Vagina (tissue), 2 donors: Measurements from ENCODE around the gene WWOX. TPM values are rescaled to one million over a fixed set of nuclear protein-coding genes. Genes with fewer than 3 reads are reported as not detected.

Experiments
- DNase-seq, 2 donors: peaks; one replicate each; pipeline ENCODE4 v3.0.0-alpha.2; 2017; ENCODE audit errors: extremely low spot score in 2 of 2
- H3K27ac ChIP-seq: fragments of 200-600 bp; sonication (generic); one replicate; pipeline ENCODE4 v1.5.1; 2019
- H3K27me3 ChIP-seq: fragments of 200-600 bp; sonication (generic); one replicate; pipeline ENCODE4 v1.5.1; 2019
- H3K36me3 ChIP-seq, 2 donors: fragments of 200-600 bp; sonication (generic); one replicate each; pipeline ENCODE4 v1.5.1; 2017 to 2019
- H3K4me1 ChIP-seq: fragments of 200-600 bp; sonication (generic); one replicate; pipeline ENCODE4 v1.5.1; 2019
- H3K4me3 ChIP-seq, 2 donors: fragments of 200-600 bp; sonication (generic); 1 replicate in 1 of 2; 2 replicates in 1 of 2; pipeline ENCODE4 v1.5.1; 2016 to 2019
- H3K9me3 ChIP-seq: fragments of 200-600 bp; sonication (generic); one replicate; pipeline ENCODE4 v1.5.1; 2019
- CTCF ChIP-seq, 3 experiments: fragments of 450-650 bp in 2 of 3; fragments of 200-600 bp in 1 of 3; sonication (generic) in 1 of 3; IDR thresholded peaks; one replicate each; pipeline ENCODE4 v1.5.1; 2017 to 2019; ENCODE audit warnings: antibody characterized with exemption in 3 of 3, mild to moderate bottlenecking in 2 of 3, moderate library complexity in 2 of 3
- POLR2A ChIP-seq, 2 donors: fragments of 450-650 bp; IDR thresholded peaks; one replicate each; pipeline ENCODE4 v1.6.1; 2017; ENCODE audit warnings: antibody characterized with exemption in 2 of 2, mild to moderate bottlenecking in 2 of 2, moderate library complexity in 2 of 2
- POLR2AphosphoS5 ChIP-seq, 2 donors: sonication (generic); formaldehyde crosslinking; IDR thresholded peaks; one replicate each; pipeline ENCODE4 v1.9.0; 2017; ENCODE audit warnings: antibody characterized with exemption in 2 of 2, mild to moderate bottlenecking in 2 of 2, low read depth in 1 of 2; ENCODE audit not compliant: insufficient read depth in 1 of 2
- intact Hi-C: fragments of 100-400 bp; cut with DNase I; formaldehyde crosslinking; loops from one replicate; pipeline ENCODE4 v1.15.1; 2023
- total RNA-seq: library from RNA; depleted of rRNA; stranded (reverse); fragments of >200 nt; gene quantifications from one replicate; pipeline ENCODE4 v1.2.3, GENCODE V29; 2016

Gene WWOX
- total RNA-seq, 1 donor from 2014 or later, result 33.1 TPM

GRCh38 chr16:79088971-79089370 lies 989.5 kb downstream of the WWOX start:
- DNase-seq, result no peak
- Histone ChIP-seq H3K4me1 (peaks cover 13% of the 10 kb centered on the region), H3K4me3 (no peak overlapping the region), H3K9me3 (no peaks in the 10 kb centered on the region), H3K27ac (peak overlapping the region; percentile 5), H3K27me3 (no peaks in the 10 kb centered on the region), H3K36me3 (no peaks in the 10 kb centered on the region)
- intact Hi-C loops, result no loop called here
- TF ChIP-seq CTCF (IDR thresholded peaks at IDR 0.05), result no peak
- no peak for TF ChIP-seq POLR2A (IDR thresholded peaks at IDR 0.05)
- no peak for TF ChIP-seq POLR2AphosphoS5 (IDR thresholded peaks at IDR 0.05; ENCODE audit: insufficient read depth in 1 of 2, low read depth in 1 of 2)

GRCh38 chr16:79089735-79090284 lies 990.4 kb downstream of the WWOX start:
- no peaks in the 10 kb centered on the region for H3K9me3 ChIP-seq
- H3K4me1 ChIP-seq, result peaks cover 13% of the 10 kb centered on the region
- DNase-seq, result no peak
- TF ChIP-seq POLR2A (IDR thresholded peaks at IDR 0.05) (no peak), POLR2AphosphoS5 (IDR thresholded peaks at IDR 0.05; ENCODE audit: insufficient read depth in 1 of 2, low read depth in 1 of 2) (no peak), CTCF (IDR thresholded peaks at IDR 0.05) (no peak)
- peak overlapping the region in 1 of 2 donors; percentile 13 for H3K4me3 ChIP-seq
- peak overlapping the region; percentile 5 for H3K27ac ChIP-seq
- no peaks in the 10 kb centered on the region for H3K36me3 ChIP-seq
- intact Hi-C loops, result no loop called here
- no peaks in the 10 kb centered on the region for H3K27me3 ChIP-seq

GRCh38 chr16:79090966-79091365 lies 991.5 kb downstream of the WWOX start:
- TF ChIP-seq POLR2A (IDR thresholded peaks at IDR 0.05), result no peak
- Histone ChIP-seq H3K9me3 (no peaks in the 10 kb centered on the region), H3K27ac (no peak overlapping the region), H3K36me3 (no peaks in the 10 kb centered on the region), H3K4me3 (no peak overlapping the region), H3K4me1 (peaks cover 13% of the 10 kb centered on the region), H3K27me3 (no peaks in the 10 kb centered on the region)
- no peak for DNase-seq
- intact Hi-C loops, result no loop called here

- Histone ChIP-seq H3K9me3 (no peaks in the 10 kb centered on the region), H3K27ac (no peak overlapping the region), H3K4me1 (peaks cover 13% of the 10 kb centered on the region), H3K27me3 (no peaks in the 10 kb centered on the region), H3K4me3 (no peak overlapping the region), H3K36me3 (no peaks in the 10 kb centered on the region)
- intact Hi-C loops, result no loop called here
- TF ChIP-seq POLR2AphosphoS5 (IDR thresholded peaks at IDR 0.05; ENCODE audit: insufficient read depth in 1 of 2, low read depth in 1 of 2) (no peak), POLR2A (IDR thresholded peaks at IDR 0.05) (no peak), CTCF (IDR thresholded peaks at IDR 0.05) (no peak)
- no peak for DNase-seq
Measured at GRCh38 chr16:79092846-79093245, 993.4 kb downstream of the WWOX start.

- DNase-seq, result no peak
- TF ChIP-seq POLR2AphosphoS5 (IDR thresholded peaks at IDR 0.05; ENCODE audit: insufficient read depth in 1 of 2, low read depth in 1 of 2) (no peak), CTCF (IDR thresholded peaks at IDR 0.05) (no peak), POLR2A (IDR thresholded peaks at IDR 0.05) (no peak)
- peaks cover 13% of the 10 kb centered on the region for H3K4me1 ChIP-seq
- H3K4me3 ChIP-seq, result no peak overlapping the region
- intact Hi-C loops, result no loop called here
- no peaks in the 10 kb centered on the region for H3K27me3 ChIP-seq
- no peaks in the 10 kb centered on the region for H3K9me3 ChIP-seq
- no peak overlapping the region for H3K27ac ChIP-seq
- no peaks in the 10 kb centered on the region for H3K36me3 ChIP-seq
Measured at GRCh38 chr16:79093554-79093967, 994.1 kb downstream of the WWOX start.
